HFFc6 (cell line): ENCODE data around the gene RDH13. TPM values are rescaled to one million over a fixed set of nuclear protein-coding genes. Genes with fewer than 3 reads are reported as not detected.

ENCODE experiments used
- DNase-seq: peaks from one replicate; pipeline ENCODE4 v3.0.0-alpha.2; 2018
- H3K27ac Mint-ChIP-seq: 2 replicates; pipeline ENCODE4 v1.8.0; 2020; ENCODE audit warnings: mild to moderate bottlenecking, mixed read lengths
- H3K27me3 Mint-ChIP-seq: 2 replicates; pipeline ENCODE4 v1.8.0; 2021; ENCODE audit warnings: mild to moderate bottlenecking, moderate library complexity, mixed read lengths; ENCODE audit not compliant: insufficient read depth
- H3K36me3 Mint-ChIP-seq: 2 replicates; pipeline ENCODE4 v1.8.0; 2021; ENCODE audit warnings: low read depth, mixed read lengths
- H3K4me1 Mint-ChIP-seq: 2 replicates; pipeline ENCODE4 v1.8.0; 2020; ENCODE audit warnings: low read depth, mixed read lengths
- H3K4me3 Mint-ChIP-seq: 2 replicates; pipeline ENCODE4 v1.8.0; 2020; ENCODE audit warnings: mild to moderate bottlenecking, moderate library complexity, mixed read lengths
- H3K9me3 Mint-ChIP-seq: 2 replicates; pipeline ENCODE4 v1.8.0; 2020; ENCODE audit warnings: mild to moderate bottlenecking, mixed read lengths
- CTCF ChIP-seq: fragments of 200-600 bp; sonication (generic); IDR thresholded peaks from 2 replicates; pipeline ENCODE4 v1.5.0; 2021; ENCODE audit warnings: antibody characterized with exemption, mild to moderate bottlenecking
- total RNA-seq, 6 experiments: library from RNA; stranded (reverse); fragmentation: NEBNext Ultra II Directional; extraction: Animal tissue kit (Norgen Biotek cat#: 25700); gene quantifications; 2 replicates in 1 of 6; 3 replicates in 5 of 6; pipeline ENCODE4 v1.2.3, GENCODE V29; 2021

The RDH13 gene
- total RNA-seq, 6 experiments from 2014 or later, result 2.4 to 3.3 (median 2.8) TPM

- Mint-ChIP-seq H3K27ac (no peak overlapping the region), H3K9me3 (peaks cover 15% of the 10 kb centered on the region), H3K27me3 (peaks cover 37% of the 10 kb centered on the region), H3K4me3 (no peak overlapping the region), H3K36me3 (no peaks in the 10 kb centered on the region), H3K4me1 (peaks cover 9% of the 10 kb centered on the region)
- TF ChIP-seq CTCF, result no peak
- no peak for DNase-seq
Observed at GRCh38 chr19:55080968-55081769, 18.2 kb upstream of the RDH13 start.

DNA sequence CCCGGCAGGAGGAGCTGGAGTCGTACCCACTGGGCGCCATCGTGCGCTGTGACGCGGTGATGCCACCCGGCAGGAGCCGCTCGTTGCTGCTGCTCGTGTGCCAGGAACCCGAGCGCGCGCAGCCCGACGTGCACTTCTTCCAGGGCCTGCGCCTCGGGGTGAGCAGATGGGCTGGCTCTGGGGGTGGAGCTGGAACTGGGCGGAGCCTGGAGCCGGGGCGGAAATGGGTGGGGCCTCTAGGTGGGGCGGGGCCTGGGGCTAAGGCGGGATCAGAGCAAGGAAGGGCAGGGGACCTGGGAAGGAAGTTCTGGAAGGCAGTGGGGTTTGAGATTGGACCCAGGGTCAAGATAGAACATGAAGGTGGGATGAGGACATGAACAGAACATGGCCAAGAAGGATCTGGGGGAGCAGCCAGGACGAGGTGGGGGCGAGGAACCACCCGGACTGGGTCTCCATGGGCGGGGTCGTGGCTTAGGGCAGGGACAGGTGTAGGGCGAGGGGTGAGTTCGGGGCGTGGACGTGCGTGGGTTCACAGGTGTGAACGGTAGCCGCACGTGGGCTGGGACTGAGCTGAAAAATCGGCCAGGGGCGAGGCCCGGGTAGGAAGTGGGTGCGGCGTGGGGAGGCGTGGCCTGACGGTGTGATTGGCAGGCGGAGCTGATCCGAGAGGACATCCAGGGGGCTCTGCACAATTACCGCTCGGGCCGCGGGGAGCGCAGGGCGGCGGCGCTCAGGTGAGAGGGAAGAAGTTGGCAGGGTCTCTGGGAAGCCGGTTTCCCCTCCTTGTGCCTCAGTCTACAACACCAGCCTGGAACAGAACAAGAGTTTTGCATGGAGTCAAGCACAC lies 17.4 kb upstream of the RDH13 start:
- TF ChIP-seq CTCF, result no peak
- H3K9me3 Mint-ChIP-seq, result peaks cover 15% of the 10 kb centered on the region
- H3K36me3 Mint-ChIP-seq, result no peaks in the 10 kb centered on the region
- peaks cover 9% of the 10 kb centered on the region for H3K4me1 Mint-ChIP-seq
- H3K27me3 Mint-ChIP-seq, result peaks cover 35% of the 10 kb centered on the region
- H3K27ac Mint-ChIP-seq, result no peak overlapping the region
- no peak for DNase-seq
- H3K4me3 Mint-ChIP-seq, result peak overlapping the region; percentile 52

GRCh38 chr19:55079400-55080038 lies 16.6 kb upstream of the RDH13 start:
- no peak for DNase-seq
- peaks cover 9% of the 10 kb centered on the region for H3K4me1 Mint-ChIP-seq
- no peaks in the 10 kb centered on the region for H3K36me3 Mint-ChIP-seq
- peaks cover 31% of the 10 kb centered on the region for H3K27me3 Mint-ChIP-seq
- H3K9me3 Mint-ChIP-seq, result peaks cover 15% of the 10 kb centered on the region
- H3K27ac Mint-ChIP-seq, result no peak overlapping the region
- TF ChIP-seq CTCF, result no peak
- H3K4me3 Mint-ChIP-seq, result no peak overlapping the region

DNA sequence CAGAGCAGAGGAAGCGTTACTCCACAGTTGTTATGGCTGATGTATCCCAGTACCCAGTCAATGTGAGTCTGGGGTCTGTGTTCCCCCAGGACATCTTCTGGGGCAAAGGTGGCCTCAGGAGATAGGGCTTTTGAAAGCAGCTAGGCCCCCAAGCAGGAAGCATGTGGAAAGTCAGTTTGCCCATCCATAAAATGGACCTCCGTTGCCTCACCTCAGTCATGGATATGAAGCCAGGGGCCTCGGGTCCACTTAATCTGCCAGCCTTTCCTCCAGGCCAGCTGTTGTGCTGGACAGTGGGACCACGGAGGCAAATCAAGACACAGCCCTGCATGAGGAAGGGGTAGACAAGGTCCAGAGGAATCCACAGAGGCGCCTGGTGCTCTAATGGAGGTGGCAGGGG lies 16.0 kb upstream of the RDH13 start:
- Mint-ChIP-seq H3K36me3 (no peaks in the 10 kb centered on the region), H3K4me3 (no peak overlapping the region), H3K27me3 (peaks cover 30% of the 10 kb centered on the region), H3K9me3 (peaks cover 15% of the 10 kb centered on the region), H3K4me1 (peaks cover 9% of the 10 kb centered on the region), H3K27ac (no peak overlapping the region)
- DNase-seq, result no peak
- TF ChIP-seq CTCF, result no peak

DNA sequence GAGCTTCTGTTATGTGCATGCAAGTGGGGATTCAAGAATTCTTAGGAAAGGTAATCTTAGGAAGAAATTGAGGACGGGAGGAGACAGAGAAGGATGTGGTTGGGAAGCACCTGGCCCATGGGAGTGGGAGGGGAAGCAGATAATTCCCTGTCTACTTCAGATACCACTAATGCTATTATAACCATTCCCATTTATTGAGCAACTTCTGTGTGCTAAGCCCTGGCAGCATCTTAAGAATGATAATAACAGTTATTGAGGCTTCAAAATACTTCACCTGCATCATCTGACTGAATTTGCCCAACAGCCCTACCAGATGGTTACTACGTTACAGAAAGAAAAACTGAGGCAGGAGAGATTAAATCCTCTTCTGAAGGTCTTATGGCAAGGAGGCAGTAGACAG lies 14.2 kb upstream of the RDH13 start:
- no peak overlapping the region for H3K27ac Mint-ChIP-seq
- H3K4me3 Mint-ChIP-seq, result no peak overlapping the region
- peaks cover 16% of the 10 kb centered on the region for H3K27me3 Mint-ChIP-seq
- TF ChIP-seq CTCF, result no peak
- peaks cover 6% of the 10 kb centered on the region for H3K9me3 Mint-ChIP-seq
- peaks cover 4% of the 10 kb centered on the region; the same call in 1 of the 2 replicates for H3K36me3 Mint-ChIP-seq
- peaks cover 9% of the 10 kb centered on the region for H3K4me1 Mint-ChIP-seq
- DNase-seq, result no peak
